Measurements from ENCODE around the gene KRTAP12-4.
"Not testable (repeated sequence)": the region's sequence is repeated elsewhere in the genome, so short reads cannot be mapped to it uniquely, and the experiment has no call there.

Gene KRTAP12-4

GRCh38 chr21:44654576-44655175 is at the start of gene KRTAP12-4:
Gene KRTAP12-4 (minus strand): TSS chr21:44654659. CDS start chr21:44654614, 45 bp downstream.
- DNase-seq, result no peak

GRCh38 chr21:44703731-44704635 is 49.5 kb upstream of the KRTAP12-4 start:
- no peak for DNase-seq

- DNase-seq, result peak; percentile 95
These were observed 48.7 kb upstream of the KRTAP12-4 start for GRCh38 chr21:44702973-44703730.

- DNase-seq, result peak; percentile 93
These were observed 47.9 kb upstream of the KRTAP12-4 start for GRCh38 chr21:44702111-44702972.

- peak; percentile 84 for DNase-seq
These were observed 47.1 kb upstream of the KRTAP12-4 start for GRCh38 chr21:44701541-44701940.

- no peak for DNase-seq
These were observed 46.6 kb upstream of the KRTAP12-4 start for GRCh38 chr21:44701023-44701400.

- DNase-seq, result peak; percentile 24
These were observed 45.9 kb upstream of the KRTAP12-4 start for GRCh38 chr21:44700101-44701022.

- DNase-seq, result no peak
These were observed 45.1 kb upstream of the KRTAP12-4 start for GRCh38 chr21:44699502-44700001.

GRCh38 chr21:44697811-44698734 is 43.6 kb upstream of the KRTAP12-4 start:
- DNase-seq, result peak; percentile 95

GRCh38 chr21:44697172-44697810 is 42.8 kb upstream of the KRTAP12-4 start, which contains the start of gene KRTAP10-12:
Gene KRTAP10-12 (plus strand): TSS chr21:44697172. CDS start chr21:44697202, 30 bp downstream.
- peak; percentile 95 for DNase-seq

- no peak for DNase-seq
These were observed 42.1 kb upstream of the KRTAP12-4 start for GRCh38 chr21:44696572-44696971.

GRCh38 chr21:44695641-44696040 is 41.2 kb upstream of the KRTAP12-4 start:
- no peak for DNase-seq

- DNase-seq, result no peak
These were observed 40.7 kb upstream of the KRTAP12-4 start for GRCh38 chr21:44695184-44695583.

- no peak for DNase-seq
These were observed 40.3 kb upstream of the KRTAP12-4 start for GRCh38 chr21:44694776-44695175.

- no peak for DNase-seq
These were observed 38.5 kb upstream of the KRTAP12-4 start for GRCh38 chr21:44692798-44693512.

- no peak for DNase-seq
These were observed 37.2 kb upstream of the KRTAP12-4 start for GRCh38 chr21:44691686-44692085.

- not testable (repeated sequence) for DNase-seq
These were observed 35.3 kb upstream of the KRTAP12-4 start for GRCh38 chr21:44689740-44690139.

GRCh38 chr21:44687671-44688070 is 33.2 kb upstream of the KRTAP12-4 start:
- DNase-seq, result peak; percentile 60
